H1 (cell line): ENCODE results near the gene RPRD2. TPM values are rescaled to one million over a fixed set of nuclear protein-coding genes. Genes with fewer than 3 reads are reported as not detected.

Experiments
- CTCF ChIA-PET: fragments of 300-600 bp; sonication (Branson Sonifier 250); formaldehyde crosslinking; loops from one replicate; lab custom pipeline; 2021; ENCODE audit not compliant: partially characterized antibody; lab: Charles Lee
- POLR2A ChIA-PET: fragments of 300-600 bp; sonication (Branson Sonifier 250); formaldehyde crosslinking; loops from one replicate; lab custom pipeline; 2021; ENCODE audit warnings: inconsistent platforms; ENCODE audit not compliant: partially characterized antibody; lab: Charles Lee
- DNase-seq, 2 experiments: peaks; one replicate each; pipeline versions ENCODE4 v3.0.0 to v3.0.0-alpha.2; 2010 to 2022; ENCODE audit warnings: low spot score in 2 of 2, low read depth in 1 of 2, mixed read lengths in 1 of 2
- FAIRE-seq: peaks from 2 replicates; lab custom pipeline; 2011; peaks lifted over from hg19 to GRCh38; lab: Jason Lieb, UNC
- H2AFZ ChIP-seq: 2 replicates; pipeline ENCODE4 v1.8.1; 2012; ENCODE audit warnings: low read length, inconsistent platforms
- H2AK5ac ChIP-seq: 2 replicates; pipeline ENCODE4 v1.6.1; 2013; ENCODE audit warnings: low read depth, low read length
- H2BK120ac ChIP-seq: replicated peaks from 2 replicates; pipeline ENCODE3; 2013; ENCODE audit warnings: low read depth, low read length, inconsistent platforms
- H2BK12ac ChIP-seq: 2 replicates; pipeline ENCODE4 v1.6.1; 2013; ENCODE audit warnings: low read depth, low read length
- H2BK15ac ChIP-seq: 2 replicates; pipeline ENCODE4 v1.6.1; 2013; ENCODE audit warnings: low read length
- H2BK20ac ChIP-seq: 2 replicates; pipeline ENCODE4 v1.6.1; 2013; ENCODE audit warnings: low read length
- H2BK5ac ChIP-seq: 2 replicates; pipeline ENCODE4 v1.6.1; 2013; ENCODE audit warnings: low read depth, low read length
- H3K14ac ChIP-seq: 2 replicates; pipeline ENCODE4 v1.6.1; 2013; ENCODE audit warnings: inconsistent platforms; ENCODE audit not compliant: insufficient read length
- H3K18ac ChIP-seq: 2 replicates; pipeline ENCODE4 v1.6.1; 2013; ENCODE audit warnings: low read length; ENCODE audit errors: extremely low read depth
- H3K23ac ChIP-seq: 2 replicates; pipeline ENCODE4 v1.6.1; 2013; ENCODE audit warnings: inconsistent platforms; ENCODE audit not compliant: insufficient read length
- H3K23me2 ChIP-seq: 2 replicates; pipeline ENCODE4 v1.6.1; 2013; ENCODE audit warnings: low read depth, low read length
- H3K27ac ChIP-seq: 2 replicates; pipeline ENCODE4 v1.6.1; 2011; ENCODE audit warnings: low read depth, low read length, inconsistent platforms
- H3K27me3 ChIP-seq, 4 experiments: replicated peaks in 1 of 4; 1 replicate in 1 of 4; 2 replicates in 3 of 4; pipeline versions ENCODE4 v1.6.1 to v1.8.1; 2011 to 2013; ENCODE audit warnings: low read length in 3 of 4, mild to moderate bottlenecking in 3 of 4, inconsistent platforms in 2 of 4, mixed read lengths in 2 of 4, moderate library complexity in 1 of 4; ENCODE audit not compliant: control insufficient read depth in 3 of 4, insufficient read depth in 3 of 4; ENCODE audit errors: extremely low read depth in 1 of 4
- H3K36me3 ChIP-seq, 4 experiments: 2 replicates each; pipeline versions ENCODE4 v1.6.1 to v1.8.1; 2011 to 2013; ENCODE audit warnings: mild to moderate bottlenecking in 4 of 4, low read length in 3 of 4, moderate library complexity in 2 of 4, control low read depth in 1 of 4, inconsistent platforms in 1 of 4; ENCODE audit not compliant: insufficient read depth in 4 of 4, control insufficient read depth in 2 of 4
- H3K4ac ChIP-seq: replicated peaks from 2 replicates; pipeline ENCODE3; 2013; ENCODE audit warnings: low read length, low read depth, mixed read lengths, inconsistent platforms; ENCODE audit not compliant: insufficient read length
- H3K4me1 ChIP-seq, 4 experiments: replicated peaks in 1 of 4; 1 replicate in 1 of 4; 2 replicates in 3 of 4; pipeline versions ENCODE4 v1.6.1 to v1.8.1; 2011 to 2013; ENCODE audit warnings: low read length in 3 of 4, inconsistent platforms in 2 of 4, mixed read lengths in 1 of 4; ENCODE audit not compliant: insufficient read depth in 4 of 4, control insufficient read depth in 3 of 4
- H3K4me2 ChIP-seq, 2 experiments: 2 replicates each; pipeline versions ENCODE4 v1.6.1 to v1.8.1; 2011 to 2013; ENCODE audit warnings: low read depth in 2 of 2, low read length in 2 of 2, control low read depth in 1 of 2, inconsistent platforms in 1 of 2, mild to moderate bottlenecking in 1 of 2; ENCODE audit not compliant: insufficient read depth in 1 of 2
- H3K4me3 ChIP-seq, 4 experiments: fragments of 200-600, 300-600 bp in 1 of 4; sonication (generic), shearing (Covaris generic), sonication (Bioruptor Twin) in 1 of 4; 2 replicates each; pipeline versions ENCODE4 v1.5.1 to v1.8.1; 2011 to 2016; ENCODE audit warnings: low read length in 4 of 4, low read depth in 3 of 4, control low read depth in 2 of 4, inconsistent platforms in 2 of 4, mild to moderate bottlenecking in 2 of 4, mixed read lengths in 1 of 4, moderate library complexity in 1 of 4; ENCODE audit not compliant: insufficient read depth in 2 of 4; ENCODE audit errors: extremely low read depth in 1 of 4
- H3K56ac ChIP-seq: replicated peaks from 2 replicates; pipeline ENCODE3; 2013; ENCODE audit warnings: low read depth, mild to moderate bottlenecking, mixed read lengths, low read length, inconsistent platforms; ENCODE audit not compliant: insufficient read length
- H3K79me1 ChIP-seq: 2 replicates; pipeline ENCODE4 v1.6.1; 2013; ENCODE audit warnings: low read depth, low read length, control low read depth
- H3K79me2 ChIP-seq, 2 experiments: 2 replicates each; pipeline versions ENCODE4 v1.6.1 to v1.8.1; 2012 to 2013; ENCODE audit warnings: low read length in 2 of 2, mild to moderate bottlenecking in 2 of 2, inconsistent platforms in 1 of 2; ENCODE audit not compliant: insufficient read depth in 2 of 2, control insufficient read depth in 1 of 2
- H3K9ac ChIP-seq, 4 experiments: replicated peaks in 1 of 4; 1 replicate in 1 of 4; 2 replicates in 3 of 4; pipeline versions ENCODE4 v1.6.1 to v1.8.1; 2011 to 2013; ENCODE audit warnings: low read depth in 3 of 4, low read length in 3 of 4, control low read depth in 2 of 4, mild to moderate bottlenecking in 2 of 4, moderate library complexity in 2 of 4, inconsistent platforms in 1 of 4; ENCODE audit errors: extremely low read depth in 1 of 4
- H3K9me3 ChIP-seq, 2 experiments: 2 replicates each; pipeline versions ENCODE4 v1.6.1 to v1.8.1; 2012 to 2013; ENCODE audit warnings: mild to moderate bottlenecking in 2 of 2, moderate library complexity in 2 of 2, control low read depth in 1 of 2, inconsistent platforms in 1 of 2, low read depth in 1 of 2, low read length in 1 of 2, mixed read lengths in 1 of 2; ENCODE audit not compliant: insufficient read depth in 2 of 2
- H4K20me1 ChIP-seq, 2 experiments: replicated peaks in 1 of 2; 2 replicates each; pipeline versions ENCODE3 to v1.8.1; 2011 to 2013; ENCODE audit warnings: inconsistent platforms in 2 of 2, low read length in 2 of 2, mild to moderate bottlenecking in 1 of 2; ENCODE audit not compliant: insufficient read depth in 2 of 2, control insufficient read depth in 1 of 2
- H4K5ac ChIP-seq: 2 replicates; pipeline ENCODE4 v1.6.1; 2013; ENCODE audit warnings: low read length, low read depth, mixed read lengths, inconsistent platforms; ENCODE audit not compliant: insufficient read length
- H4K8ac ChIP-seq: 2 replicates; pipeline ENCODE4 v1.8.0; 2013; ENCODE audit warnings: mild to moderate bottlenecking, moderate library complexity, low read length, inconsistent platforms; ENCODE audit not compliant: insufficient read depth; ENCODE audit errors: extremely low read depth
- H4K91ac ChIP-seq: replicated peaks from 2 replicates; pipeline ENCODE3; 2013; ENCODE audit warnings: low read length, mixed read lengths, inconsistent platforms; ENCODE audit not compliant: insufficient read length
- ATF2 ChIP-seq: IDR thresholded peaks from 2 replicates; pipeline ENCODE4 v1.6.1; 2012; ENCODE audit warnings: low read length, inconsistent platforms
- ATF3 ChIP-seq: IDR thresholded peaks from 2 replicates; pipeline ENCODE4 v1.6.1; 2011; ENCODE audit warnings: low read depth, mild to moderate bottlenecking, low read length; ENCODE audit not compliant: insufficient read depth
- CBX5 ChIP-seq: fragments of 300-800, 300-1000 bp; sonication (generic); IDR thresholded peaks from 2 replicates; pipeline ENCODE4 v1.7.1; 2016; ENCODE audit warnings: antibody characterized with exemption, low read length, low read depth
- CREB1 ChIP-seq: IDR thresholded peaks from 2 replicates; pipeline ENCODE4 v1.6.1; 2012; ENCODE audit warnings: inconsistent platforms
- EP300 ChIP-seq, 2 experiments: IDR thresholded peaks; 1 replicate in 1 of 2; 2 replicates in 1 of 2; pipeline ENCODE4 v1.6.1; 2011 to 2012; ENCODE audit warnings: low read depth in 2 of 2, low read length in 2 of 2, mild to moderate bottlenecking in 2 of 2, borderline replicate concordance in 1 of 2, inconsistent platforms in 1 of 2, moderate library complexity in 1 of 2
- SAP30 ChIP-seq: fragments of 300-600 bp; sonication (generic); IDR thresholded peaks from 2 replicates; pipeline ENCODE4 v1.7.1; 2012; ENCODE audit warnings: low read length, moderate library complexity, mild to moderate bottlenecking, inconsistent platforms; ENCODE audit not compliant: insufficient read depth, insufficient replicate concordance
- TAF1 ChIP-seq: IDR thresholded peaks from 2 replicates; pipeline ENCODE4 v1.6.1; 2011; ENCODE audit warnings: mild to moderate bottlenecking, low read depth, low read length
- WGBS, 2 experiments: shearing (Covaris generic) in 1 of 2; methylation state at CpG; one replicate each; pipeline versions ENCODE4 v1.1.6 to v1.1.7; 2013 to 2015; ENCODE audit warnings: low lambda C conversion rate in 2 of 2, mixed read lengths in 2 of 2, inconsistent platforms in 1 of 2, low coverage in 1 of 2, missing lambda C conversion rate in 1 of 2; ENCODE audit not compliant: insufficient replicate concordance in 2 of 2, insufficient coverage in 1 of 2, insufficient read length in 1 of 2; ENCODE audit errors: extremely low coverage in 1 of 2, missing lambda C conversion rate in 1 of 2; 5-methylcytosine and 5-hydroxymethylcytosine counted together
- polyA plus RNA-seq, 7 experiments: library from polyadenylated mRNA; depleted of rRNA in 3 of 7; stranded (reverse) in 5 of 7; unstranded in 2 of 7; fragments of >200 nt in 5 of 7; fragments of 200-250 nt in 2 of 7; gene quantifications; 1 replicate in 5 of 7; 2 replicates in 1 of 7; 4 replicates in 1 of 7; pipeline versions ENCODE4 v1.2.1 to v1.2.3, GENCODE V29; 2011 to 2013; ENCODE audit warnings: missing spikeins in 2 of 7, mixed read lengths in 2 of 7
- total RNA-seq: library from RNA; stranded (reverse); fragmentation: NEBNext Ultra II Directional; extraction: Animal tissue kit (Norgen Biotek cat#: 25700); gene quantifications from 2 replicates; pipeline ENCODE4 v1.2.1, GENCODE V29; 2021

RPRD2 gene
- total and polyA plus RNA-seq, 2 of the 8 experiments (the other 6 are each of a cell fraction or from before 2014, with no cell fraction given) = 14.4 to 32.4 TPM

GRCh38 chr1:150486966-150487762 is 123.2 kb downstream of the RPRD2 start, which contains the start of gene TARS2:
Gene TARS2, plus strand, starts transcription at chr1:150487419. Its CDS starts 32 bp downstream, at chr1:150487451.
- peak within 1 kb of the TSS; percentile 83 to 93 (median 86) for H3K9ac ChIP-seq
- H3K79me1 ChIP-seq = no peaks in the 10 kb centered on the region
- no peaks in the 10 kb centered on the region for H3K27me3 ChIP-seq
- H4K91ac ChIP-seq = no peak within 1 kb of the TSS
- POLR2A ChIA-PET = interaction anchor here (0.7 to 2.4 kb wide), 9 partner anchors 8 to 91 kb away, joined by 3 to 10 read pairs (median 5); partner anchors contain the start of genes ECM1 and MCL1
- no peak within 1 kb of the TSS for H3K23ac ChIP-seq
- no peaks in the 10 kb centered on the region for H3K9me3 ChIP-seq
- peak within 1 kb of the TSS; percentile 77 to 92 for H3K4me2 ChIP-seq
- H2BK5ac ChIP-seq = no peak within 1 kb of the TSS
- peaks cover 6% of the 10 kb centered on the region; the same call in 1 of the 2 replicates for H3K23me2 ChIP-seq
- peak; percentile 93 to 96 for DNase-seq
- H3K18ac ChIP-seq = no peak within 1 kb of the TSS
- peaks cover 0 to 10% of the 10 kb centered on the region in 2 experiments; a peak in 2 of 4 replicates for H3K79me2 ChIP-seq
- WGBS, 2 experiments = 2% methylated on average over 30 of the region's 30 CpGs; no CpG with 5 or more reads in 1 of the 2 experiments
- H3K36me3 ChIP-seq = peaks cover 5 to 25% (median 15%) of the 10 kb centered on the region in 4 experiments; a peak in 7 of 8 replicates
- H2BK12ac ChIP-seq = no peak within 1 kb of the TSS; the same call in 1 of the 2 replicates
- peaks cover 0 to 4% (median 1%) of the 10 kb centered on the region in 4 experiments; a peak in 5 of 7 replicates for H3K4me1 ChIP-seq
- H2BK120ac ChIP-seq = no peak within 1 kb of the TSS
- FAIRE-seq = peak; percentile 85
- peak within 1 kb of the TSS; percentile 96; the same call in 1 of the 2 replicates for H4K8ac ChIP-seq
- CTCF ChIA-PET = interaction anchor here (2.0 kb wide), 1 partner anchor 46 kb away, joined by 7 read pairs; no protein-coding TSS in a partner anchor
- H2BK20ac ChIP-seq = no peak within 1 kb of the TSS
- H3K4ac ChIP-seq = peak within 1 kb of the TSS; percentile 3
- no peak within 1 kb of the TSS for H2AK5ac ChIP-seq
- peak within 1 kb of the TSS; percentile 49 for H4K5ac ChIP-seq
- H3K27ac ChIP-seq = peak within 1 kb of the TSS; percentile 57; the same call in 1 of the 2 replicates
- no peak within 1 kb of the TSS for H3K56ac ChIP-seq
- H3K14ac ChIP-seq = no peak within 1 kb of the TSS
- peak within 1 kb of the TSS; percentile 74 to 91 (median 80) for H3K4me3 ChIP-seq
- peak within 1 kb of the TSS; percentile 79 for H2AFZ ChIP-seq
- peak within 1 kb of the TSS; percentile 92; the same call in 1 of the 2 replicates for H2BK15ac ChIP-seq
- no peaks in the 10 kb centered on the region for H4K20me1 ChIP-seq
- TF ChIP-seq TAF1 (peak; percentile 97), CREB1 (peak; percentile 76), SAP30 (no peak), EP300 (IDR thresholded peaks at IDR 0.05; ENCODE audit: borderline replicate concordance in 1 of 2, low read depth in 2 of 2, low read length in 2 of 2) (no peak), ATF2 (no peak), CBX5 (no peak), ATF3 (no peak)
